GM13977 (cell line): Measurements from ENCODE around the gene GSC2.

ENCODE experiments used
- DNase-seq: peaks from one replicate; pipeline ENCODE4 v3.0.0; 2012; ENCODE audit warnings: low spot score
- in situ Hi-C: fragments of 300-500 bp; cut with MboI; formaldehyde crosslinking; loops from one replicate; pipeline ENCODE4 v1.12.0; 2022; ENCODE audit warnings: low sequenced_read_pairs, low pct_unique_long_range_greater_than_20kb, mixed read lengths, inconsistent platforms; ENCODE audit not compliant: unreplicated experiment
- TF ChIP-seq, protein P1 (sequence below): IDR thresholded peaks from 2 replicates; pipeline ENCODE4 v1.5.1; 2012; ENCODE audit warnings: mild to moderate bottlenecking, control low read depth; ENCODE audit not compliant: insufficient read depth; ENCODE audit errors: extremely low read depth, missing control alignments

GSC2 gene

GRCh38 chr22:19143212-19143611, 6.9 kb downstream of the GSC2 start:
- TF ChIP-seq, protein P1, sequence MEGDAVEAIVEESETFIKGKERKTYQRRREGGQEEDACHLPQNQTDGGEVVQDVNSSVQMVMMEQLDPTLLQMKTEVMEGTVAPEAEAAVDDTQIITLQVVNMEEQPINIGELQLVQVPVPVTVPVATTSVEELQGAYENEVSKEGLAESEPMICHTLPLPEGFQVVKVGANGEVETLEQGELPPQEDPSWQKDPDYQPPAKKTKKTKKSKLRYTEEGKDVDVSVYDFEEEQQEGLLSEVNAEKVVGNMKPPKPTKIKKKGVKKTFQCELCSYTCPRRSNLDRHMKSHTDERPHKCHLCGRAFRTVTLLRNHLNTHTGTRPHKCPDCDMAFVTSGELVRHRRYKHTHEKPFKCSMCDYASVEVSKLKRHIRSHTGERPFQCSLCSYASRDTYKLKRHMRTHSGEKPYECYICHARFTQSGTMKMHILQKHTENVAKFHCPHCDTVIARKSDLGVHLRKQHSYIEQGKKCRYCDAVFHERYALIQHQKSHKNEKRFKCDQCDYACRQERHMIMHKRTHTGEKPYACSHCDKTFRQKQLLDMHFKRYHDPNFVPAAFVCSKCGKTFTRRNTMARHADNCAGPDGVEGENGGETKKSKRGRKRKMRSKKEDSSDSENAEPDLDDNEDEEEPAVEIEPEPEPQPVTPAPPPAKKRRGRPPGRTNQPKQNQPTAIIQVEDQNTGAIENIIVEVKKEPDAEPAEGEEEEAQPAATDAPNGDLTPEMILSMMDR: no peak
- in situ Hi-C loops: no loop called here
- no peak for DNase-seq

- DNase-seq: no peak
- in situ Hi-C loops: no loop called here
- TF ChIP-seq, protein P1: no peak
These were observed 7.7 kb downstream of the GSC2 start for GRCh38 chr22:19142394-19142793.

DNA sequence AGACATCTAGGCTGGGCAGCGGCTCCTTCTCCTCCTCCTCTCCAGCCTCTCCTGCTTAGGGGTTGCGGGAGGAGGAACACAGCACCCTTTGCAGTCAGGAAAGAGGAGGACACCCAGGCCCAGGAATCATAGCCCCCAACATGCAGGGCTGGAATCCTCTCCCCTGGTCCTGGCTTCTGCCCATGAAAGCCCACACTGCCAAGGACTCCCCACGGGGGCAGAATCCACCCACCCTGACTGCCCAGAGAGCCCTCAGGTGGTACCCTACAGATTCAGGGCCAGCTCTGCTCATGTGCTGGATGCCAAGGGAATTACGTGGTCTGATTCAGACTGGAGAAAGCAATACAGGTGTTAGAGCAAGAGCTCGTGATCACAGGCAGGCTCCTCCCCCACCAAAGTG, 10.1 kb downstream of the GSC2 start:
- TF ChIP-seq, protein P1: no peak
- in situ Hi-C loops: no loop called here
- no peak for DNase-seq

DNA sequence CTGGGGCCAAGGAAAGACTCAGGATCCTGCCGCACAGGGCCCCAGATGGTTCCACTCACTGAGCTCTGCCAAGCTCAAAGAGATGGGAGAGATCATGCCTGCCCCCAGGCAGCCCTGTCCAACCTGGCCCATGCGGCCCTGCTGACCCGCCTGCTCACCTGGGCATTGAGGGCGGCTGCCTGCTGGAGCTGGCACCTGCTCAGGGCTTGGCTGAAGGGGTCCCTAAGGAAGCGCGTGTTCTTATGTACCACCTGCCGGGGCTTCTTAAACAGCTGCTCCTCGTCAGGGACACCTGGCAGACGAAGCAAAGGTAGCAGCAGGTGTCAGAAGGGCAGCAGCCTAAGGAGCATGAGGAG, 11.1 kb downstream of the GSC2 start:
- DNase-seq: no peak
- TF ChIP-seq, protein P1: no peak
- in situ Hi-C loops: no loop called here

GRCh38 chr22:19138217-19139000, 11.7 kb downstream of the GSC2 start:
- DNase-seq: no peak
- TF ChIP-seq, protein P1: no peak
- in situ Hi-C loops: no loop called here

DNA sequence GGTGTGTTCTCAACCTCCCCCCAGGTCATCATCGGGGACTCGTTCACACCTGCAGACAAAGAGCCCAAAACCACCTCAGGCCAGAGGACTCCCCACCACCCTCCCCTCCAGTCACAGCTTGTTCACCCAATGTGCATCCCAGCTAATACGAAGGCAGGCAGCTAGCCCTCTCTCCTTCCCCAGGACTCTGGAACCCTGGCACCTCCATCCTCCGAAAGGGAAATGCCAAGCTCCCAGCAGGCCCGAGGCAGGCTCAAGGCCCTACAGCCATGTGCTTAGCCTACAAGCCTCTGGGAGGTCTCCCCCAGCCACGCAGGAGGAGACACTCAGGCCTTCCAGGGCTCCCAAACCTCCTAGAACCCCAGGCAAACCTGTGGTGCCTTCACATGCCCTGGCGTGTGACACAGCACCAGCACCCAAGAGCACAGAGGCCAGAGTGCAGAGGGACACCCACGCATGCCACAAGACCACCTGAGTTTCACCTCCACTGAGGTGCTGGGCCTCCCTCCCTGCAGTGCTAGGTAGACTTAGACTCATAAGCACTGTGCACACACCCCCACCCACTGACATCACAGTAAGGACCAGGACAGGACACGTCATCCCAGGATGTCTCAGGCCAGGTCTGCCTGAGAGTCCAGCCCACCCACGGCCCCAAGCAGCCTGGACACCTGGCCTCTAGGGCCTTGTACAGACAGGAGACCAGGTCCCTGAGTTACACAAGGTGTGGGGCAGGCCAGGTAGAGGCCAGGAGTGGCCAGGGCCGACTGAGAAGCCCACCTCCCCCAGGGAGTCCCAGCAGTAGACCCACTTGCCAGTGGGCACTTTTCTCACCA, 12.5 kb downstream of the GSC2 start:
- TF ChIP-seq, protein P1: no peak

More for the DNA sequence above, 12.5 kb downstream of the GSC2 start:
- in situ Hi-C loops: no loop called here
- no peak for DNase-seq
